Activated gamma-delta T cell treated with anti-CD3 and anti-CD28 coated beads, Interleukin-2, amount 50 U/mL, for 16 hours (primary cell): ENCODE measurements around the gene RAB13.

Source experiments
- DNase-seq: peaks from one replicate; pipeline ENCODE4 v3.0.0-alpha.2; 2020; ENCODE audit warnings: low read depth

The RAB13 gene

DNA sequence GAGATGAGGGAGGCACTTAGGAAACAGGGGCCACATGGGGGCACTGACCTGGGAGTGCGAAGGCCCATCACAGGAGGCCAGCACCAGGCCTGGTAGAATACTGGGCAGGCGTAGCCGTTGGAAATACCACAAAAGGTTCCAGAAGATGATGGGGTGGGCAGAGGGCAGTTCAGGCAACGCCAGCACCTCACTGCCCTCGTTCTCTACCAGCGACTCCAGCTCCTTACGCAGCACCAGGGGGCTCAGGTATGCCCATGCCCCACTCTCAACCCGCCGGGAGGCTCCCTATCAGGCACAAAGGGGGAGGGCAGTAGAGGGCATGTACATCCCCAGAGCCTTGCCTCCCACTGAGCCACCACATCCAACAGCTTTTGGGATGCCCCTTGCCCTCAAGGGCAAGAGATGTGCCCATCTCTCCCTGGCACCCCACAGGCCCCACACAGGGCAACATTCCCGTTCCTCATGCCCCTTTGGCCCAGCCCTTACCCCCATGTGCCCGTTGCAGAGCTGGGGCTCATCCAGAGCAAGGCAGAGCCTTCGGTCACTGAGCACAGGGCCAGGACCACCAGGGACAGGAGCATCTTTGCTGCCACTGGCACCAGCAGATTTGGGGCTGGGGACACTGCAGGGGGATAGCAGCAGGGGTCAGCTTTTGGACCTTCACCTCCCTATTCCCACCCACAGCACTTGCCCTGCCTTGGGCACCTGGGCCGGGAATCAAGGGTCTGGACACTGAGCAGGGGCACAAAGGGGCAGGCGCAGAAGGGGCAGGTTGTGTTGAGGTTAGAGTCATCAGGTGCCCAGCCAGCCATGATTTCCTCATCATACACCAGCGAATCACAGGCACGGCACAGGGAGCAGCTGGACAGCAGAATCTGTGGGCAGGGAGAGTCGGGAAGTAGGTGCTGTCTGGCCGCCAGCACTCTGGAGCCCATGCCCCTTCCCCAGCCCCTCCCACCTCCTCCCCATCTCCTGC is 53.7 kb downstream of the RAB13 start:
- DNase-seq: no peak
